GM18505 (cell line): Measurements from ENCODE around the gene KLHL15.

Experiments used
- ATAC-seq: cut with Tn5 transposase; IDR thresholded peaks from one replicate; pipeline ENCODE4 v1.9.1; 2021; ENCODE audit not compliant: unreplicated experiment
- POLR2A ChIP-seq: IDR thresholded peaks from 4 replicates; pipeline ENCODE4 v1.6.1; 2011; ENCODE audit warnings: borderline replicate concordance; ENCODE audit not compliant: insufficient read depth, insufficient read length; ENCODE audit errors: extremely low read depth

The KLHL15 gene

DNA sequence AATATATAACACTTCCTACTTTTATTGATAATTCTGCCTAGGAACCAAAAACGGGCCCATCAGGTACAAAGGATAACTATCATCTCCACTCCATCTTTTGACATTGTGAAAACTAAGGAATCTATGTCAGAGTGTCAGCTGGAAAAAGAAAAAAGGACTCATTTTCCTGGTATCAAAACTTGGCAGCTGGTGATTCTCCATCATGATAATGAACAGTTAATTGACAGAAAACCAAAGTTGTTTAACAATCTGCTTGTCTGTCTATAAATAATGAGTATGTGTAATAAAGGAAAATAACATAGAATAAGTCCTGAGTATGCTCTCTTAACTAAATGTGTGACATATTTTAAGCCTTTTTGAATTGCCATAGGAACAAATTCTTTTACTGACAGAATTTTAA, 87.8 kb downstream of the KLHL15 start:
- ATAC-seq: no peak

DNA sequence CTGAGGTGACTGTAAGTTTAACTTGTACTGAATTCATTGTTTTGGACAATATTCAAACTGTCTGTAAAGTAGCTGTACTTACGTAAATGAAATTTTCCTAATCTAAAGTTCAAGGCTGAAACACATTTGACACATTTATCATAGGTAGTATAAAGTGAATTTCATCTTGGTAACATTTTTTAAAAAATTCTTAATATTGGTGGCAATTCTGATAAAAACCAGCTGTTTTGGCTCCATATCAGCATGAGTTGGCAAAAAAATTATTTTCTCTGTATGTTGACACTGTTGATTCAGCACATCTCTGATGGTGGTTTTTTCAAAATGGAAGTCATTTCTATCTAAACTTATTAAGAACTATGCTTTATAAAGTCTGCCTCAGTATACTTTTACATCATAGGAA, 88.3 kb downstream of the KLHL15 start:
- TF ChIP-seq POLR2A: no peak
- ATAC-seq: no peak

More for the DNA sequence above, 87.8 kb downstream of the KLHL15 start:
- TF ChIP-seq POLR2A: no peak

DNA sequence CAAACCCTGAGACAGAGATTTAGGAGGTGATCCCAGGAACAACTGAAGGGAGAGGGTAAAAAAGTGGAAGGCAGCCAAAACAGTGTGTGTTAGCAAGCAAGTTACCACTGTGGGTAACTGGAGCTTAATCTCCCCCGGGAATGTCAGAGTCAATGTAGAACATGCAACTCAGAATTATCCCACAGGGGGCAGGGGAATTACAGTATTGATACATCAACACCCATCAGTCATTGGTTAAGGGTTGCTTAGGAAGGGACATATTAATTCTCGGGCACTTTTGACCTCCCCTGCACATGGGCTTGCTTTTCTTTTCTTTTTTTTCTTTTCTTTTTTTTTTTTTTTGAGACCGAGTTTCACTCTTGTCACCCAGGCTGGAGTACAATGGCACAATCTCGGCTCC, 89.9 kb downstream of the KLHL15 start:
- no peak for TF ChIP-seq POLR2A
- no peak for ATAC-seq

DNA sequence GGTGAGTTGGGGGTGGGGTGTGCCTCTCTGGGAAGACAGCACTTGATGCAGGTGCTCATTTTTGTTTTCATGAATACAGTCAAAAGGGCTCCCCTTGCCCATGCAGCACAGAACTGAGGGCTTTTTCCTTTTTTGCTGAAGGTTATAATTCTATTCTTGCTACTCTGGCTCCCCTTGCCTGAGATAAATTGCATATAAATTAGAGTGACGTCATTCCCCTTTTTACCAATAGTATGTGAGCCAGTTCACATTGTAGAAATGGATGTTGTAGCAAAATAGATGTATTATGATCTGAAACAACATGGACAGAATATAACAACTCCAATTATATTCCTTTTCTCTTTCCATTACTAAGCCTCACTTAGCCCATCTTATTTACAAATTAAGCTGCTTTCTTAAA, 90.8 kb downstream of the KLHL15 start:
- no peak for ATAC-seq
- no peak for TF ChIP-seq POLR2A

DNA sequence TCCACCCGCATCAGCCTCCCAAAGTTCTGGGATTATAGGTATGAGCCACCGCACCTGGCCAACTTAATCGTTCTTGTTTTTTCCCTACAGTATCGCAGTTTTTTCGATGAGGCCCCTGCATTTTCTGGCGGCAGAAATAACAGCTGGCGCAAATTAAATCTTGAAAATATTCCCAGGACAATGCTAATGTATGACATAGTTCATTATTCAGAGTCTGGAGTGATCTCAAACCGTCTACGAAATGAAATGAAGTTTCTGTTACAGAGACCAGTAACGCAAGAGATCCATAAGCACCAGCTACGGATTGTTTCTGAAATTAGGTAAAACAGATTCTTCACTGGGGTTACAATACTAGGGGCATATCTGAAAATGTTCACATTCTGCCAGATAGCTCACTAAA, 91.9 kb downstream of the KLHL15 start:
- ATAC-seq: no peak
- no peak for TF ChIP-seq POLR2A
